H9 (cell line): ENCODE data around the gene PREX1. TPM values are rescaled to one million over a fixed set of nuclear protein-coding genes. Genes with fewer than 3 reads are reported as not detected.

Experiments
- DNase-seq: peaks from one replicate; pipeline ENCODE4 v3.0.0-alpha.2; 2017
- H2AFZ ChIP-seq: one replicate; pipeline ENCODE4 v1.6.1; 2013; ENCODE audit warnings: mild to moderate bottlenecking, low read length, control low read depth, moderate library complexity
- H2AK5ac ChIP-seq: 2 replicates; pipeline ENCODE4 v1.6.1; 2013; ENCODE audit warnings: low read length, control low read depth, mixed read lengths; ENCODE audit not compliant: insufficient read length
- H2BK120ac ChIP-seq: one replicate; pipeline ENCODE4 v1.6.1; 2013; ENCODE audit warnings: low read depth, mild to moderate bottlenecking, low read length, control low read depth, inconsistent platforms; ENCODE audit not compliant: poor library complexity, severe bottlenecking
- H2BK12ac ChIP-seq: 2 replicates; pipeline ENCODE4 v1.6.1; 2013; ENCODE audit warnings: low read length, control low read depth, mixed read lengths, low read depth; ENCODE audit not compliant: insufficient read length
- H2BK15ac ChIP-seq: 2 replicates; pipeline ENCODE4 v1.6.1; 2013; ENCODE audit warnings: low read depth, low read length, control low read depth
- H2BK20ac ChIP-seq: one replicate; pipeline ENCODE4 v1.6.1; 2013; ENCODE audit warnings: low read depth, mild to moderate bottlenecking, low read length, control low read depth, inconsistent platforms; ENCODE audit not compliant: poor library complexity, severe bottlenecking
- H2BK5ac ChIP-seq: 2 replicates; pipeline ENCODE4 v1.6.1; 2013; ENCODE audit warnings: low read length, control low read depth, mixed read lengths; ENCODE audit not compliant: insufficient read length
- H3K14ac ChIP-seq: 2 replicates; pipeline ENCODE4 v1.6.1; 2013; ENCODE audit warnings: low read length, control low read depth; ENCODE audit not compliant: insufficient read depth
- H3K18ac ChIP-seq: 2 replicates; pipeline ENCODE4 v1.6.1; 2013; ENCODE audit warnings: low read depth, mild to moderate bottlenecking, mixed read lengths, low read length, control low read depth; ENCODE audit not compliant: insufficient read length
- H3K23ac ChIP-seq: 2 replicates; pipeline ENCODE4 v1.6.1; 2013; ENCODE audit warnings: low read length, control low read depth, mixed read lengths, low read depth; ENCODE audit not compliant: insufficient read length
- H3K23me2 ChIP-seq: 2 replicates; pipeline ENCODE4 v1.6.1; 2013; ENCODE audit warnings: low read depth, mild to moderate bottlenecking, mixed read lengths, low read length, control low read depth; ENCODE audit not compliant: insufficient read length, poor library complexity, severe bottlenecking
- H3K27ac ChIP-seq: 2 replicates; pipeline ENCODE4 v1.5.1; 2013; ENCODE audit warnings: low read length, control low read depth, mixed read lengths, low read depth; ENCODE audit not compliant: insufficient read length
- H3K27me3 ChIP-seq: 2 replicates; pipeline ENCODE4 v1.6.1; 2013; ENCODE audit warnings: low read length, control low read depth, inconsistent platforms; ENCODE audit not compliant: insufficient read depth
- H3K4ac ChIP-seq: 2 replicates; pipeline ENCODE4 v1.6.1; 2013; ENCODE audit warnings: low read depth, mild to moderate bottlenecking, control low read depth, inconsistent platforms, low read length, moderate library complexity
- H3K4me1 ChIP-seq: 2 replicates; pipeline ENCODE4 v1.6.1; 2013; ENCODE audit warnings: low read length, control low read depth, inconsistent platforms; ENCODE audit not compliant: insufficient read depth
- H3K4me2 ChIP-seq: 2 replicates; pipeline ENCODE4 v1.6.1; 2013; ENCODE audit warnings: low read length, control low read depth, mixed read lengths; ENCODE audit not compliant: insufficient read length, insufficient read depth
- H3K56ac ChIP-seq: 2 replicates; pipeline ENCODE4 v1.6.1; 2013; ENCODE audit warnings: low read depth, mild to moderate bottlenecking, mixed read lengths, low read length, control low read depth; ENCODE audit not compliant: insufficient read length
- H3K79me1 ChIP-seq: 2 replicates; pipeline ENCODE4 v1.6.1; 2013; ENCODE audit warnings: low read depth, mild to moderate bottlenecking, moderate library complexity, low read length, control low read depth, inconsistent platforms; ENCODE audit not compliant: insufficient read depth, poor library complexity, severe bottlenecking
- H3K79me2 ChIP-seq: 2 replicates; pipeline ENCODE4 v1.6.1; 2013; ENCODE audit warnings: low read length, control low read depth, inconsistent platforms; ENCODE audit not compliant: insufficient read depth
- H3K9ac ChIP-seq: 2 replicates; pipeline ENCODE4 v1.6.1; 2013; ENCODE audit warnings: low read length, control low read depth, mixed read lengths; ENCODE audit not compliant: insufficient read length; ENCODE audit errors: extremely low read depth
- H3K9me3 ChIP-seq: one replicate; pipeline ENCODE4 v1.6.1; 2013; ENCODE audit warnings: low read depth, low read length, inconsistent platforms; ENCODE audit not compliant: control insufficient read depth
- H3T11ph ChIP-seq: one replicate; pipeline ENCODE4 v1.6.1; 2013; ENCODE audit warnings: mild to moderate bottlenecking, low read length, control low read depth, inconsistent platforms
- H4K20me1 ChIP-seq: one replicate; pipeline ENCODE4 v1.6.1; 2013; ENCODE audit not compliant: control insufficient read depth, insufficient read length, insufficient read depth
- H4K5ac ChIP-seq: 2 replicates; pipeline ENCODE4 v1.6.1; 2013; ENCODE audit warnings: low read depth, mild to moderate bottlenecking, mixed read lengths, low read length, control low read depth; ENCODE audit not compliant: insufficient read length
- H4K8ac ChIP-seq: replicated peaks from 2 replicates; pipeline ENCODE4 v1.6.1; 2013; ENCODE audit warnings: low read length, control low read depth, mixed read lengths, low read depth; ENCODE audit not compliant: insufficient read length
- H4K91ac ChIP-seq: 2 replicates; pipeline ENCODE4 v1.6.1; 2013; ENCODE audit warnings: low read depth, mild to moderate bottlenecking, moderate library complexity, mixed read lengths, low read length, control low read depth; ENCODE audit not compliant: insufficient read length
- H3K27ac Mint-ChIP-seq, 3 experiments: 2 replicates in 2 of 3; 3 replicates in 1 of 3; pipeline ENCODE4 v1.8.0; 2020 to 2021; ENCODE audit warnings: mixed read lengths in 3 of 3, mild to moderate bottlenecking in 1 of 3, moderate library complexity in 1 of 3
- H3K27me3 Mint-ChIP-seq: 2 replicates; pipeline ENCODE4 v1.8.0; 2021; ENCODE audit warnings: low read depth, mild to moderate bottlenecking, moderate library complexity, mixed read lengths
- H3K36me3 Mint-ChIP-seq, 3 experiments: 2 replicates in 2 of 3; 3 replicates in 1 of 3; pipeline ENCODE4 v1.8.0; 2020 to 2021; ENCODE audit warnings: low read depth in 3 of 3, mixed read lengths in 3 of 3; ENCODE audit not compliant: insufficient read depth in 1 of 3
- H3K4me1 Mint-ChIP-seq, 2 experiments: 2 replicates each; pipeline ENCODE4 v1.8.0; 2020; ENCODE audit warnings: mixed read lengths in 2 of 2
- H3K4me3 Mint-ChIP-seq, 2 experiments: 2 replicates in 1 of 2; 3 replicates in 1 of 2; pipeline ENCODE4 v1.8.0; 2020 to 2021; ENCODE audit warnings: mild to moderate bottlenecking in 2 of 2, mixed read lengths in 2 of 2, moderate library complexity in 1 of 2
- H3K9me3 Mint-ChIP-seq, 2 experiments: 2 replicates in 1 of 2; 3 replicates in 1 of 2; pipeline ENCODE4 v1.8.0; 2020; ENCODE audit warnings: mild to moderate bottlenecking in 2 of 2, mixed read lengths in 2 of 2, moderate library complexity in 1 of 2
- CTCF ChIP-seq: fragments of 200-600 bp; sonication (generic); conservative IDR thresholded peaks from 3 replicates; pipeline ENCODE4 v1.8.0; 2021; ENCODE audit warnings: antibody characterized with exemption, mild to moderate bottlenecking
- WGBS: extraction: QIAGEN DNeasy Blood & Tissue Kit; methylation state at CpG from one replicate; pipeline ENCODE4 v1.1.7; 2013; ENCODE audit warnings: missing lambda C conversion rate, low lambda C conversion rate, mixed read lengths; ENCODE audit not compliant: insufficient read length; ENCODE audit errors: extremely low coverage; 5-methylcytosine and 5-hydroxymethylcytosine counted together
- total RNA-seq: library from RNA; stranded (reverse); gene quantifications from 2 replicates; pipeline ENCODE4 v1.2.1, GENCODE V29; 2021

Gene PREX1
- total RNA-seq, 1 experiment from 2014 or later, result 6.6 TPM

- Histone ChIP-seq H3T11ph (no peak overlapping the region), H2BK120ac (no peak overlapping the region), H4K91ac (no peak overlapping the region), H4K8ac (no peak overlapping the region), H3K56ac (no peak overlapping the region), H2AFZ (no peak overlapping the region), H4K5ac (no peak overlapping the region), H2BK20ac (no peak overlapping the region), H3K9ac (no peak overlapping the region), H3K23me2 (no peaks in the 10 kb centered on the region), H3K4me1 (no peaks in the 10 kb centered on the region), H3K18ac (no peak overlapping the region), H3K4me2 (no peak overlapping the region), H2BK15ac (no peak overlapping the region), H3K79me1 (no peaks in the 10 kb centered on the region), H3K79me2 (no peaks in the 10 kb centered on the region), H4K20me1 (no peaks in the 10 kb centered on the region), H3K4ac (no peak overlapping the region), H3K14ac (no peak overlapping the region), H3K23ac (no peak overlapping the region), H2AK5ac (no peak overlapping the region), H2BK12ac (no peak overlapping the region), H2BK5ac (no peak overlapping the region), H3K27me3 (no peaks in the 10 kb centered on the region), H3K27ac (no peak overlapping the region), H3K9me3 (no peaks in the 10 kb centered on the region)
- DNase-seq, result no peak
- Mint-ChIP-seq H3K36me3 (no peaks in the 10 kb centered on the region), H3K27me3 (no peaks in the 10 kb centered on the region; the same call in 1 of the 2 replicates), H3K4me3 (no peak overlapping the region), H3K9me3 (peaks cover 0 to 2% of the 10 kb centered on the region in 2 experiments; a peak in 3 of 5 replicates), H3K27ac (no peak overlapping the region), H3K4me1 (peaks cover 2 to 12% of the 10 kb centered on the region in 2 experiments; a peak in 2 of 4 replicates)
- WGBS, result no CpG with 5 or more reads among the region's 4 CpGs
- TF ChIP-seq CTCF, result no peak
These were observed 231.4 kb downstream of the PREX1 start for GRCh38 chr20:48596334-48596898.
